C4-2B (cell line): Measurements from ENCODE around the gene FSTL4.

Experiments used
- CTCF ChIP-seq: fragments of 450-650 bp; conservative IDR thresholded peaks from 2 replicates; pipeline ENCODE4 v1.5.1; 2017; ENCODE audit warnings: mild to moderate bottlenecking
- ZFX ChIP-seq: fragments of 450-650 bp; IDR thresholded peaks from 2 replicates; pipeline ENCODE4 v1.6.1; 2017

- no peak for TF ChIP-seq CTCF
- no peak for TF ChIP-seq ZFX
These were observed 31.0 kb downstream of the FSTL4 start for GRCh38 chr5:133581348-133581747.
